Hepatocyte (in vitro differentiated cells): ENCODE measurements around the gene CFAP70. TPM values are rescaled to one million over a fixed set of nuclear protein-coding genes. Genes with fewer than 3 reads are reported as not detected.

Experiments used
- DNase-seq: peaks from one replicate; pipeline ENCODE4 v3.0.0-alpha.2; 2016; ENCODE audit warnings: low spot score
- H2AFZ ChIP-seq: fragments of 200-600 bp; sonication (generic); 2 replicates; pipeline ENCODE4 v1.6.0; 2016; ENCODE audit warnings: antibody characterized with exemption, mild to moderate bottlenecking
- H3K27ac ChIP-seq: fragments of 200-600 bp; sonication (generic); 2 replicates; pipeline ENCODE4 v1.5.1; 2016; ENCODE audit warnings: mild to moderate bottlenecking
- H3K27me3 ChIP-seq: fragments of 200-600 bp; sonication (generic); 2 replicates; pipeline ENCODE4 v1.6.1; 2016
- H3K36me3 ChIP-seq: fragments of 200-600 bp; sonication (generic); replicated peaks from 2 replicates; pipeline ENCODE4 v1.5.1; 2016; ENCODE audit warnings: low read depth; ENCODE audit not compliant: insufficient read depth
- H3K4me1 ChIP-seq: fragments of 200-600 bp; sonication (generic); 2 replicates; pipeline ENCODE4 v1.5.1; 2016; ENCODE audit warnings: mild to moderate bottlenecking, moderate library complexity; ENCODE audit not compliant: insufficient read depth
- H3K4me2 ChIP-seq: fragments of 200-600 bp; sonication (generic); 2 replicates; pipeline ENCODE4 v1.6.0; 2016
- H3K4me3 ChIP-seq: fragments of 200-600 bp; sonication (generic); 2 replicates; pipeline ENCODE4 v1.5.1; 2016; ENCODE audit warnings: mild to moderate bottlenecking
- H3K79me2 ChIP-seq: fragments of 200-600 bp; sonication (generic); 2 replicates; pipeline ENCODE4 v1.6.0; 2017; ENCODE audit warnings: mild to moderate bottlenecking
- H3K9me2 ChIP-seq: fragments of 200-600 bp; sonication (generic); replicated peaks from 2 replicates; pipeline ENCODE4 v1.6.0; 2017; ENCODE audit warnings: mild to moderate bottlenecking; ENCODE audit not compliant: insufficient read depth
- H3K9me3 ChIP-seq: fragments of 200-600 bp; sonication (generic); 2 replicates; pipeline ENCODE4 v1.5.1; 2016; ENCODE audit warnings: low read depth, mild to moderate bottlenecking
- H4K20me1 ChIP-seq: fragments of 200-600 bp; sonication (generic); 2 replicates; pipeline ENCODE4 v1.6.0; 2016; ENCODE audit warnings: mild to moderate bottlenecking; ENCODE audit not compliant: insufficient read depth, poor library complexity, severe bottlenecking
- CTCF ChIP-seq: fragments of 200-600 bp; sonication (generic); IDR thresholded peaks from 2 replicates; pipeline ENCODE4 v1.5.1; 2016; ENCODE audit warnings: antibody characterized with exemption, mild to moderate bottlenecking; ENCODE audit not compliant: poor library complexity
- EZH2 ChIP-seq: fragments of 200-600 bp; sonication (generic); IDR thresholded peaks from 2 replicates; pipeline ENCODE4 v1.6.1; 2016; ENCODE audit warnings: antibody characterized with exemption, mild to moderate bottlenecking, borderline replicate concordance
- EZH2phosphoT487 ChIP-seq: fragments of 200-600 bp; sonication (generic); IDR thresholded peaks from one replicate; pipeline ENCODE4 v1.6.1; 2018; ENCODE audit warnings: antibody characterized with exemption, mild to moderate bottlenecking, low read depth, moderate library complexity; ENCODE audit not compliant: unreplicated experiment, severe bottlenecking
- WGBS: methylation state at CpG from one replicate; pipeline ENCODE4 v1.1.6; 2016; ENCODE audit warnings: low lambda C conversion rate; ENCODE audit errors: missing lambda C conversion rate; 5-methylcytosine and 5-hydroxymethylcytosine counted together
- polyA plus RNA-seq: library from polyadenylated mRNA; unstranded; fragments of >200 nt; fragmentation: Nextera tagmentation; extraction: Ambion mirVana; gene quantifications from 2 replicates; pipeline ENCODE4 v1.2.1, GENCODE V29; 2016
- total RNA-seq: library from RNA; depleted of rRNA; stranded (reverse); fragments of >200 nt; gene quantifications from 2 replicates; pipeline ENCODE4 v1.2.3, GENCODE V29; 2014

Gene CFAP70
- total and polyA plus RNA-seq, 2 experiments from 2014 or later = 1.6 to 3.9 TPM

DNA sequence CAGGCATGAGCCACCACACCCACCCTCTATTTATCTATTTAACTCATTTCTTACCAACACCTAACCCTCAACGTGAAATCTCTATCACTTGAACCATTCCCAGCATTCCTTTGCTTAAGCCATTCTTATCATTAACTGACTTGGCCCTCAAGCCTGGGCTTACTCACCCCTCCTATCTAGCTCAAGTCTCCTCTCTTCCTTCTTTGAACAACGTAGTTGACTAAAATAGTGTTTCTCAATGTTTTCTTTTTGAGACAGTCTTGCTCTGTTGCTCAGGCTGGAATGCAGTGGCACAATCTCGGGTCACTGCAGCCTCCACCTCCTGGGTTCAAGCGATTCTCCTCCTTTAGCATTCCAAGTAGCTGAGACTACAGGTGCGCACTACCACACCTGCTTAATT lies 48.2 kb upstream of the CFAP70 start:
- Histone ChIP-seq H3K9me3 (no peaks in the 10 kb centered on the region), H3K4me3 (no peak overlapping the region), H3K27me3 (no peaks in the 10 kb centered on the region), H3K4me1 (no peaks in the 10 kb centered on the region), H3K79me2 (peaks cover 99% of the 10 kb centered on the region), H3K4me2 (no peak overlapping the region), H3K9me2 (no peaks in the 10 kb centered on the region), H3K27ac (no peak overlapping the region), H2AFZ (no peak overlapping the region), H4K20me1 (peaks cover 36% of the 10 kb centered on the region), H3K36me3 (no peaks in the 10 kb centered on the region)
- no peak for DNase-seq
- WGBS = 72% methylated on average over 5 of the region's 5 CpGs
- TF ChIP-seq EZH2phosphoT487 (no peak), EZH2 (no peak), CTCF (no peak)

- TF ChIP-seq EZH2 = no peak
- TF ChIP-seq EZH2phosphoT487 = no peak
- TF ChIP-seq CTCF = no peak
- Histone ChIP-seq H3K9me2 (no peaks in the 10 kb centered on the region), H3K79me2 (peaks cover 98% of the 10 kb centered on the region), H3K27ac (no peak overlapping the region), H2AFZ (no peak overlapping the region), H3K36me3 (no peaks in the 10 kb centered on the region), H3K27me3 (no peaks in the 10 kb centered on the region), H3K4me3 (no peak overlapping the region), H3K9me3 (no peaks in the 10 kb centered on the region), H3K4me2 (no peak overlapping the region), H4K20me1 (peaks cover 39% of the 10 kb centered on the region), H3K4me1 (no peaks in the 10 kb centered on the region)
- no peak for DNase-seq
- WGBS = 91% methylated on average over 3 of the region's 3 CpGs
Observed at GRCh38 chr10:73405556-73405955, 46.9 kb upstream of the CFAP70 start.

DNA sequence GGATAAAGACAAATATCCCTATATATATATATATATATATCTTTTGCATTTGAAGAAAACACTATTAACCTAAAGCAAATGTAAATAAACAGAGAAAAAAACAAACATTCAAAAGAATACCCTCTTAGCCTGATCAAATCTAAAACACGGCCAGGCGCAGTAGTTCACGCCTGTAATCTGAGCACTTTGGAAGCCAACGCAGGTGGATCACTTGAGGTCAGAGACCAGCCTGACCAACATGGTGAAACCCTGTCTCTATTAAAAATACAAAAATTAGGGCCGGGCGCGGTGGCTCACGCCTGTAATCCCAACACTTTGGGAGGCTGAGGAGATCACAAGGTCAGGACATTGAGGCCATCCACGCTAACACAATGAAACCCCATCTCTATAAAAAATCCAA lies 46.0 kb upstream of the CFAP70 start:
- no peaks in the 10 kb centered on the region for H3K36me3 ChIP-seq
- no peaks in the 10 kb centered on the region for H3K9me2 ChIP-seq
- H3K4me3 ChIP-seq = no peak overlapping the region
- H3K79me2 ChIP-seq = peaks cover 93% of the 10 kb centered on the region
- TF ChIP-seq EZH2 (no peak), EZH2phosphoT487 (no peak), CTCF (no peak)
- no peak overlapping the region for H3K4me2 ChIP-seq
- H4K20me1 ChIP-seq = peaks cover 34% of the 10 kb centered on the region
- no peaks in the 10 kb centered on the region for H3K9me3 ChIP-seq
- no peak overlapping the region for H3K27ac ChIP-seq
- WGBS = 94% methylated on average over 9 of the region's 9 CpGs
- no peak for DNase-seq
- no peaks in the 10 kb centered on the region for H3K27me3 ChIP-seq
- H3K4me1 ChIP-seq = no peaks in the 10 kb centered on the region
- H2AFZ ChIP-seq = no peak overlapping the region

DNA sequence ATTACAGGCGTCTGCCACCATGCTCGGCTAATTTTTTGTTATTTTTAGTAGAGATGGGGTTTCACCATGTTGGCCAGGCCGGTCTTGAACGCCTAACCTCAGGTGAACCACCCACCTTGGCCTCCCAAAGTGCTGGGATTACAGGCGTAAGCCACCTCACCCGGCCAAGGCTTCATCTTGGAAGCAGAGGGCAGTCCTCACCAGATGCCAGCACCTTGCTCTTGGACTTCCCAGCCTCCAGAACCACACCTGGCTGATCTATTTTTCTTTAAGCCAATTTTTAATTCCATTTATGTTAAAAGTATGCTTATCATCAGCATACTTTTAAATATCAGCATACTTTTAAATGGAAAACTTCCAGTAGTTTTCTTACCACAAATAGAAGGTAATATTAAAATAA lies 43.0 kb upstream of the CFAP70 start:
- Histone ChIP-seq H2AFZ (no peak overlapping the region), H3K4me2 (no peak overlapping the region), H3K9me2 (no peaks in the 10 kb centered on the region), H4K20me1 (peaks cover 19% of the 10 kb centered on the region), H3K27me3 (no peaks in the 10 kb centered on the region), H3K79me2 (peaks cover 62% of the 10 kb centered on the region), H3K27ac (no peak overlapping the region), H3K4me3 (no peak overlapping the region), H3K4me1 (no peaks in the 10 kb centered on the region), H3K9me3 (no peaks in the 10 kb centered on the region), H3K36me3 (no peaks in the 10 kb centered on the region)
- 98% methylated on average over 6 of the region's 6 CpGs for WGBS
- TF ChIP-seq CTCF (no peak), EZH2 (no peak), EZH2phosphoT487 (no peak)
- no peak for DNase-seq
